Kidney (tissue), 22 donors: ENCODE measurements around the gene UBTD1. TPM values are rescaled to one million over a fixed set of nuclear protein-coding genes. Genes with fewer than 3 reads are reported as not detected.

ENCODE experiments used
- DNase-seq, 5 donors: peaks; one replicate each; pipeline ENCODE4 v3.0.0-alpha.2; 2013 to 2020
- FAIRE-seq: peaks from 2 replicates; lab custom pipeline; 2012; peaks lifted over from hg19 to GRCh38; lab: Jason Lieb, UNC
- H3K27ac ChIP-seq, 2 donors: one replicate each; pipeline ENCODE4 v1.7.0; 2013; ENCODE audit warnings: low read depth in 2 of 2, low read length in 2 of 2, inconsistent platforms in 1 of 2
- H3K27me3 ChIP-seq: one replicate; pipeline ENCODE4 v1.7.1; 2013; ENCODE audit warnings: low read length, inconsistent platforms; ENCODE audit not compliant: control insufficient read depth, insufficient read depth
- H3K36me3 ChIP-seq, 3 donors: one replicate each; pipeline versions ENCODE4 v1.7.0 to v1.7.1; 2013; ENCODE audit warnings: low read length in 3 of 3, control low read depth in 1 of 3, inconsistent platforms in 1 of 3; ENCODE audit not compliant: insufficient read depth in 3 of 3, control insufficient read depth in 2 of 3
- H3K4me1 ChIP-seq, 3 donors: one replicate each; pipeline versions ENCODE4 v1.7.0 to v1.7.1; 2013; ENCODE audit warnings: low read length in 3 of 3, inconsistent platforms in 1 of 3, low read depth in 1 of 3; ENCODE audit not compliant: control insufficient read depth in 2 of 3, insufficient read depth in 2 of 3
- H3K4me3 ChIP-seq, 3 donors: one replicate each; pipeline versions ENCODE4 v1.7.0 to v1.8.1; 2013; ENCODE audit warnings: low read length in 3 of 3, control low read depth in 1 of 3, inconsistent platforms in 1 of 3
- H3K9ac ChIP-seq, 3 donors: one replicate each; pipeline versions ENCODE4 v1.7.0 to v1.7.1; 2013; ENCODE audit warnings: low read length in 3 of 3, control low read depth in 1 of 3, inconsistent platforms in 1 of 3
- H3K9me3 ChIP-seq, 3 donors: one replicate each; pipeline versions ENCODE4 v1.7.0 to v1.7.1; 2013; ENCODE audit warnings: low read length in 3 of 3, control low read depth in 1 of 3, inconsistent platforms in 1 of 3; ENCODE audit not compliant: control insufficient read depth in 2 of 3, insufficient read depth in 1 of 3
- intact Hi-C: fragments of 100-400 bp; cut with DNase I; formaldehyde crosslinking; loops from one replicate; pipeline ENCODE4 v1.11.1; 2022
- long read RNA-seq, 10 donors: library from polyadenylated mRNA in 1 of 10; unstranded in 1 of 10; transcript quantifications; one replicate each; pipeline ENCODE4 v2.0.0 and lab custom pipeline, GENCODE V29; 2021 to 2026
- polyA plus RNA-seq: library from polyadenylated mRNA; stranded (reverse); fragments of 350-450 nt; fragmentation: Illumina TruSeq; extraction: RNeasy Lipid Tissue Mini Kit (QIAGEN cat#74804); gene quantifications from one replicate; pipeline ENCODE4 v1.2.3, GENCODE V29; 2014; ENCODE audit warnings: low read depth, low replicate concordance; ENCODE audit not compliant: insufficient read depth
- total RNA-seq: library from RNA; stranded (reverse); fragmentation: NEBNext Ultra II Directional; extraction: Animal tissue kit (Norgen Biotek cat#: 25700); gene quantifications from one replicate; pipeline ENCODE4 v1.2.1, GENCODE V29; 2021
- TF ChIP-seq, protein P1 (sequence below): IDR thresholded peaks from 3 replicates; pipeline ENCODE4 v1.5.1; 2012; ENCODE audit warnings: mild to moderate bottlenecking, moderate library complexity, borderline replicate concordance; ENCODE audit not compliant: insufficient read depth; ENCODE audit errors: extremely low read depth
- donor health status: control.
- donor health status: control.
- donor health status: control.
- donor health status: control.
- donor health status: control.
- donor health status: DM: yes; HTN: yes; CAD: no.
- donor health status: Normal renal cell carcinoma (clear cell type).

The UBTD1 gene, protein sequence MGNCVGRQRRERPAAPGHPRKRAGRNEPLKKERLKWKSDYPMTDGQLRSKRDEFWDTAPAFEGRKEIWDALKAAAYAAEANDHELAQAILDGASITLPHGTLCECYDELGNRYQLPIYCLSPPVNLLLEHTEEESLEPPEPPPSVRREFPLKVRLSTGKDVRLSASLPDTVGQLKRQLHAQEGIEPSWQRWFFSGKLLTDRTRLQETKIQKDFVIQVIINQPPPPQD
- total RNA-seq (17.4 TPM), polyA plus RNA-seq (26.1 TPM)
- long read RNA-seq, donor 1, partial matches to known transcripts: 0 of 3 reads
- long read RNA-seq, donor 1, other reads (novel, unspliced or antisense): 0 of 3 reads
- long read RNA-seq, donor 2, transcript UBTD1-201 (3 exons, 1,706 nt): major isoform, 7 of 7 reads
- long read RNA-seq, donor 2, partial matches to known transcripts: 0 of 7 reads
- long read RNA-seq, donor 2, other reads (novel, unspliced or antisense): 0 of 7 reads
- long read RNA-seq, donor 3, transcript UBTD1-201 (3 exons, 1,706 nt): major isoform, 8 of 30 reads
- long read RNA-seq, donor 3, partial matches to known transcripts: 22 of 30 reads
- long read RNA-seq, donor 3, other reads (novel, unspliced or antisense): 0 of 30 reads
- long read RNA-seq, donor 4, transcript UBTD1-201 (3 exons, 1,706 nt): major isoform, 6 of 6 reads
- long read RNA-seq, donor 4, partial matches to known transcripts: 0 of 6 reads
- long read RNA-seq, donor 4, other reads (novel, unspliced or antisense): 0 of 6 reads
- long read RNA-seq, donor 5, partial matches to known transcripts: 0 of 1 reads
- long read RNA-seq, donor 5, other reads (novel, unspliced or antisense): 0 of 1 reads
- long read RNA-seq, donor 6, transcript UBTD1-201 (3 exons, 1,706 nt): major isoform, 9 of 9 reads
- long read RNA-seq, donor 6, partial matches to known transcripts: 0 of 9 reads
- long read RNA-seq, donor 6, other reads (novel, unspliced or antisense): 0 of 9 reads
- long read RNA-seq, donor 7, transcript UBTD1-201 (3 exons, 1,706 nt): major isoform, 19 of 25 reads
- long read RNA-seq, donor 7, partial matches to known transcripts: 6 of 25 reads
- long read RNA-seq, donor 7, other reads (novel, unspliced or antisense): 0 of 25 reads
- long read RNA-seq, donor 8, transcript UBTD1-201 (3 exons, 1,706 nt): major isoform, 5 of 5 reads
- long read RNA-seq, donor 8, partial matches to known transcripts: 0 of 5 reads
- long read RNA-seq, donor 8, other reads (novel, unspliced or antisense): 0 of 5 reads
- long read RNA-seq, donor 9, transcript UBTD1-201 (3 exons, 1,706 nt): major isoform, 13 of 13 reads
- long read RNA-seq, donor 9, partial matches to known transcripts: 0 of 13 reads
- long read RNA-seq, donor 9, other reads (novel, unspliced or antisense): 0 of 13 reads
- long read RNA-seq, donor 10, transcript UBTD1-201 (3 exons, 1,706 nt): major isoform, 7 of 21 reads
- long read RNA-seq, donor 10, partial matches to known transcripts: 14 of 21 reads
- long read RNA-seq, donor 10, other reads (novel, unspliced or antisense): 0 of 21 reads

DNA sequence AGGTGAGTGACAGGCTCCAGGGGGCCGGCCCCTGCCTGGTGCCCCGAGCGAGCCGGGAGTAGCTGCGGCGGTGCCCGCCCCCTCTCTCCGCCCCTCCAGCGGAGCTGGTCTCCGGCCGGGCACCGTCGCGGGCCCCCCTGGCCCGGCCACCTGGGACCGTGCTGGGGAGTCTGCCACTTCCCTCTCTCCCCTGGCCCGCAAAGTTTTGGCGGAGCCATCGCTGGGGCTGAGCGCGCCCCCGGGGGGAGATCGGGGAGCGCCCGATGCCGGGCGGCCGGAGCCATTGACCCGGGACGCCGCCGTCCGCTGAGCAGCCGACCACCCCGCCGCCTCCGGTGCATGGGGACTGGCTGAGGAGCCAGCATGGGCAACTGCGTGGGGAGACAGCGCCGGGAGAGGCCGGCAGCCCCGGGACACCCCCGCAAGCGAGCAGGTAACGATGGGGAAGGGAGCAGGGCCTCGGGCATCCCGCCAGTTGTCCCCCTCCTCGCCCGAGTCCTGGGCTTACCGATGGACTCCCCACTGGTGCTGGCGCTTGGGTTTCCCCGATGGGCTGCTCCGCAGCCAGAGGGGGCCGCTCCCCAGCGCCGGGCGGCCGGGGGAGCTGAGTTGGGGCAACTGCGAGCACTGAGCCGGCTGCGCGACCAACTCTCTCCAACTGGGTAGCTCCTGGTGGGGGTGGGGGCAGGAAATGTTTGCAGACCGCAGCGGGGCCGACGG is at the start of gene UBTD1:
Gene UBTD1, plus strand, starts transcription at position 84 of the 720 bp plus-strand sequence. Its CDS starts 280 bp downstream, at position 364.
- intact Hi-C loops: no loop called here
- H3K4me1 ChIP-seq: peaks cover 0 to 15% (median 10%) of the 10 kb centered on the region in 3 donors
- FAIRE-seq: no peak

DNA sequence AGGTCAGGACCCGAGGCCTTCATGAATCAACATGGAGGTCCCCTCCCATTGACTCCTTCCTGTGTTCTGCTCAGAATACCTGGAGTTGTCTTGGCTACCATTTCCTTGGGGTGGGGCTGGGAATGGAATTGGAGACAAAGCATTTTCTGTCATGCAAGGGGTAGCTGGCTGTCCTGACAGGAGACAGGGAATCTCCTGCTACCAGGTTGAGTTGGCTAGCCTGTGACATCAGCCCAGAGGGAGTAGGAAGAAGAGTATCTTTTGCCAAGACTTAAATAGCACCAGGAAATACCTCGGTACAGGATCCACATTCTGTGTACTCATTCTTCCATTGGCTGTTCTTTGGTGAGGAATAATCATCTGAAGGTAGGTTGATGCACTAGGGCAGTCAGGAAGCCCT is 47.9 kb upstream of the UBTD1 start:
- DNase-seq (no peak), FAIRE-seq (no peak)
- Histone ChIP-seq H3K27ac (no peak overlapping the region), H3K9ac (no peak overlapping the region), H3K27me3 (no peaks in the 10 kb centered on the region), H3K9me3 (no peaks in the 10 kb centered on the region), H3K4me3 (no peak overlapping the region), H3K36me3 (peaks cover 0 to 3% (median 2%) of the 10 kb centered on the region in 3 donors), H3K4me1 (peaks cover 0 to 13% (median 12%) of the 10 kb centered on the region in 3 donors)
- intact Hi-C loops: no loop called here
- TF ChIP-seq, protein P1, sequence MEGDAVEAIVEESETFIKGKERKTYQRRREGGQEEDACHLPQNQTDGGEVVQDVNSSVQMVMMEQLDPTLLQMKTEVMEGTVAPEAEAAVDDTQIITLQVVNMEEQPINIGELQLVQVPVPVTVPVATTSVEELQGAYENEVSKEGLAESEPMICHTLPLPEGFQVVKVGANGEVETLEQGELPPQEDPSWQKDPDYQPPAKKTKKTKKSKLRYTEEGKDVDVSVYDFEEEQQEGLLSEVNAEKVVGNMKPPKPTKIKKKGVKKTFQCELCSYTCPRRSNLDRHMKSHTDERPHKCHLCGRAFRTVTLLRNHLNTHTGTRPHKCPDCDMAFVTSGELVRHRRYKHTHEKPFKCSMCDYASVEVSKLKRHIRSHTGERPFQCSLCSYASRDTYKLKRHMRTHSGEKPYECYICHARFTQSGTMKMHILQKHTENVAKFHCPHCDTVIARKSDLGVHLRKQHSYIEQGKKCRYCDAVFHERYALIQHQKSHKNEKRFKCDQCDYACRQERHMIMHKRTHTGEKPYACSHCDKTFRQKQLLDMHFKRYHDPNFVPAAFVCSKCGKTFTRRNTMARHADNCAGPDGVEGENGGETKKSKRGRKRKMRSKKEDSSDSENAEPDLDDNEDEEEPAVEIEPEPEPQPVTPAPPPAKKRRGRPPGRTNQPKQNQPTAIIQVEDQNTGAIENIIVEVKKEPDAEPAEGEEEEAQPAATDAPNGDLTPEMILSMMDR: no peak

More for the DNA sequence above, at the start of gene UBTD1:
- Histone ChIP-seq H3K27ac (peak within 1 kb of the TSS; percentile 82 to 88), H3K9ac (peak within 1 kb of the TSS; percentile 66 to 95 (median 92)), H3K4me3 (peak within 1 kb of the TSS; percentile 91 to 99 (median 96)), H3K27me3 (no peaks in the 10 kb centered on the region), H3K36me3 (no peaks in the 10 kb centered on the region), H3K9me3 (no peaks in the 10 kb centered on the region)
- TF ChIP-seq, protein P1: no peak
- DNase-seq: peak; percentile 62 to 91 (median 76)

DNA sequence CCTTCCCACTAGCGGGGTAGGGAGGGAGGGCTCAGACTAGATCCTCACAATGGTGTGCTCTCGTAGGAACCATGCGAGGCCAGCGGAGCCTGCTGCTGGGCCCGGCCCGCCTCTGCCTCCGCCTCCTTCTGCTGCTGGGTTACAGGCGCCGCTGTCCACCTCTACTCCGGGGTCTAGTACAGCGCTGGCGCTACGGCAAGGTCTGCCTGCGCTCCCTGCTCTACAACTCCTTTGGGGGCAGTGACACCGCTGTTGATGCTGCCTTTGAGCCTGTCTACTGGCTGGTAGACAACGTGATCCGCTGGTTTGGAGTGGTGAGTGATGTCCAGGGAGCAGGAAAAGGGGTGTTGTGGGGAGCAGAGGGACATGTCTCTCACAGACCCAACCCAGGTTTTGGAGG is 47.1 kb upstream of the UBTD1 start:
- TF ChIP-seq, protein P1: no peak
- Histone ChIP-seq H3K27ac (no peak overlapping the region), H3K4me1 (peaks cover 0 to 13% (median 12%) of the 10 kb centered on the region in 3 donors), H3K27me3 (no peaks in the 10 kb centered on the region), H3K9ac (no peak overlapping the region), H3K4me3 (no peak overlapping the region), H3K9me3 (no peaks in the 10 kb centered on the region), H3K36me3 (peaks cover 0 to 10% (median 2%) of the 10 kb centered on the region in 3 donors)
- DNase-seq (no peak), FAIRE-seq (no peak)
- intact Hi-C loops: no loop called here
